Esophagus muscularis mucosa (tissue), 4 donors: Measurements from ENCODE around the gene TOGARAM2. TPM values are rescaled to one million over a fixed set of nuclear protein-coding genes. Genes with fewer than 3 reads are reported as not detected.

ENCODE experiments used
- DNase-seq: peaks from one replicate; pipeline ENCODE4 v3.0.0-alpha.2; 2017; ENCODE audit errors: extremely low spot score
- H3K27ac ChIP-seq, 4 donors: fragments of 200-600 bp; sonication (generic); replicated peaks in 1 of 4; 1 replicate in 3 of 4; 2 replicates in 1 of 4; pipeline ENCODE4 v1.5.1; 2016 to 2019; ENCODE audit warnings: mild to moderate bottlenecking in 1 of 4
- H3K27me3 ChIP-seq, 4 donors: fragments of 200-600 bp; sonication (generic); one replicate each; pipeline versions ENCODE4 v1.5.1 to v1.6.0; 2016 to 2019
- H3K36me3 ChIP-seq, 4 donors: fragments of 200-600 bp; sonication (generic); one replicate each; pipeline ENCODE4 v1.5.1; 2016 to 2019
- H3K4me1 ChIP-seq, 4 donors: fragments of 200-600 bp; sonication (generic); one replicate each; pipeline ENCODE4 v1.5.1; 2016 to 2019
- H3K4me3 ChIP-seq, 4 donors: fragments of 200-600 bp; sonication (generic); 1 replicate in 2 of 4; 2 replicates in 2 of 4; pipeline ENCODE4 v1.5.1; 2016 to 2019; ENCODE audit warnings: mild to moderate bottlenecking in 4 of 4, moderate library complexity in 1 of 4
- H3K9me3 ChIP-seq, 4 donors: fragments of 200-600 bp; sonication (generic); 1 replicate in 3 of 4; 2 replicates in 1 of 4; pipeline ENCODE4 v1.5.1; 2016 to 2019
- EP300 ChIP-seq: sonication (generic); formaldehyde crosslinking; IDR thresholded peaks from one replicate; pipeline ENCODE4 v1.6.1; 2017; ENCODE audit warnings: antibody characterized with exemption
- POLR2A ChIP-seq: fragments of 450-650 bp; IDR thresholded peaks from one replicate; pipeline ENCODE4 v1.6.1; 2017; ENCODE audit warnings: antibody characterized with exemption, moderate library complexity, mild to moderate bottlenecking, low read depth
- POLR2AphosphoS5 ChIP-seq, 2 donors: sonication (generic); formaldehyde crosslinking; IDR thresholded peaks; one replicate each; pipeline ENCODE4 v1.6.1; 2017; ENCODE audit warnings: antibody characterized with exemption in 2 of 2
- WGBS: methylation state at CpG from one replicate; pipeline ENCODE4 v1.1.5; 2018; 5-methylcytosine and 5-hydroxymethylcytosine counted together
- intact Hi-C: fragments of 100-400 bp; cut with DNase I; formaldehyde crosslinking; loops from one replicate; pipeline ENCODE4 v1.15.1; 2023
- total RNA-seq, 4 donors: library from RNA; depleted of rRNA; stranded (reverse); fragments of >200 nt; gene quantifications; one replicate each; pipeline versions ENCODE4 v1.1.0 to v1.2.1, GENCODE V29; 2016
- TF ChIP-seq, protein P1 (sequence below), 3 experiments: fragments of 200-600 bp in 2 of 3; fragments of 450-650 bp in 1 of 3; sonication (generic) in 2 of 3; IDR thresholded peaks; one replicate each; pipeline ENCODE4 v1.5.1; 2017 to 2019; ENCODE audit warnings: antibody characterized with exemption in 3 of 3, mild to moderate bottlenecking in 2 of 3, moderate library complexity in 1 of 3

The TOGARAM2 gene
- total RNA-seq, 4 donors from 2014 or later, result 0.57 to 0.99 (median 0.77) TPM

GRCh38 chr2:28951910-28952835, 28.9 kb upstream of the TOGARAM2 start:
- Histone ChIP-seq H3K27me3 (no peaks in the 10 kb centered on the region), H3K27ac (peak overlapping the region; percentile 9 to 48 (median 41)), H3K9me3 (no peaks in the 10 kb centered on the region), H3K36me3 (peaks cover 0 to 25% (median 15%) of the 10 kb centered on the region in 4 donors), H3K4me1 (peaks cover 4 to 29% (median 20%) of the 10 kb centered on the region in 4 donors), H3K4me3 (no peak overlapping the region)
- peak; percentile 44 to 67 for TF ChIP-seq POLR2AphosphoS5 (IDR thresholded peaks at IDR 0.05)
- TF ChIP-seq POLR2A, result no peak
- TF ChIP-seq EP300, result no peak
- WGBS, result 76% methylated on average over 13 of the region's 13 CpGs
- no peak for DNase-seq
- intact Hi-C loops, result no loop called here

DNA sequence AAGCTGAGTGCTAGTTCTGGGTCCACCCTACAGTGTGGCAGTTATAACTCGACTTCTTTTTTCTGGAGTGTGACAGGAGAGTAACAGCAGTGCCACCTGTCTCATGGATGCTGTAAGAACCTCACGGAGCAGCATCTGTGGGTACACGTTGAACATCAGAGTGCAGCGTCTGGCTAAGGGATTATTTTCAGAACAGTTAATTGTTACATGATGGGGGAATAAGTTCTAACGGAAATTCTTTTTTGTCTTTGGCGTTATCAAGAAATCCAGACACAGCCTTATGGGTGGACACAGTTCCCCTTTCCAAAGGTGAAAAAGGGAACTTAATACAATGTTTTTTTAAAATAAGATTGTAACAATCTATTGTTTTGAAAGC, 28.3 kb upstream of the TOGARAM2 start:
- Histone ChIP-seq H3K4me3 (no peak overlapping the region), H3K9me3 (no peaks in the 10 kb centered on the region), H3K27me3 (no peaks in the 10 kb centered on the region), H3K27ac (peak overlapping the region in 3 of 4 donors; percentile 9 to 39 (median 27)), H3K4me1 (peaks cover 4 to 29% (median 20%) of the 10 kb centered on the region in 4 donors), H3K36me3 (peaks cover 0 to 20% (median 12%) of the 10 kb centered on the region in 4 donors)
- intact Hi-C loops, result no loop called here
- no peak for TF ChIP-seq POLR2AphosphoS5 (IDR thresholded peaks at IDR 0.05)
- TF ChIP-seq, protein P1, sequence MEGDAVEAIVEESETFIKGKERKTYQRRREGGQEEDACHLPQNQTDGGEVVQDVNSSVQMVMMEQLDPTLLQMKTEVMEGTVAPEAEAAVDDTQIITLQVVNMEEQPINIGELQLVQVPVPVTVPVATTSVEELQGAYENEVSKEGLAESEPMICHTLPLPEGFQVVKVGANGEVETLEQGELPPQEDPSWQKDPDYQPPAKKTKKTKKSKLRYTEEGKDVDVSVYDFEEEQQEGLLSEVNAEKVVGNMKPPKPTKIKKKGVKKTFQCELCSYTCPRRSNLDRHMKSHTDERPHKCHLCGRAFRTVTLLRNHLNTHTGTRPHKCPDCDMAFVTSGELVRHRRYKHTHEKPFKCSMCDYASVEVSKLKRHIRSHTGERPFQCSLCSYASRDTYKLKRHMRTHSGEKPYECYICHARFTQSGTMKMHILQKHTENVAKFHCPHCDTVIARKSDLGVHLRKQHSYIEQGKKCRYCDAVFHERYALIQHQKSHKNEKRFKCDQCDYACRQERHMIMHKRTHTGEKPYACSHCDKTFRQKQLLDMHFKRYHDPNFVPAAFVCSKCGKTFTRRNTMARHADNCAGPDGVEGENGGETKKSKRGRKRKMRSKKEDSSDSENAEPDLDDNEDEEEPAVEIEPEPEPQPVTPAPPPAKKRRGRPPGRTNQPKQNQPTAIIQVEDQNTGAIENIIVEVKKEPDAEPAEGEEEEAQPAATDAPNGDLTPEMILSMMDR (IDR thresholded peaks at IDR 0.05), result peak in 1 of 3 experiments; percentile 8
- 42% methylated on average over 6 of the region's 6 CpGs for WGBS
- DNase-seq, result no peak

DNA sequence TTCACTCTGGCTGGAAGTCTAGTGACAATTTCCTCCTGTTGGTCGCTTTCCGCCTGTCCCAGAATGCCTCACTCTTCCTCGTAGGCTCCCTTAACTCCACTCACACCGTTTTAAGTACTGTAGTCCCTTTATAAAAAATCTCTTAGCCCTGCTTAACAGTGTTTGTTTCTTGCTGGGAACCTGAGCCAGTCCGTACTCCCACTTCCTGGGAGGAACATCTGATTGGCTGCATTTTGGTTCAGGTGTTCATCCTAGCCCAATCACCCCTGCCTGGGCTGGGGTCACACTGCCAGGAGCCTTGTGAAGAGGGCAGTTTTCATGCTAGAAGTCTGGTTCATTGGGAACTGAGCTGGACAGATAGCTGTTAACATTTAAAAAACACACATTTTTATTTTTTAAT, 25.6 kb upstream of the TOGARAM2 start:
- intact Hi-C loops, result no loop called here
- no peaks in the 10 kb centered on the region for H3K9me3 ChIP-seq
- 65% methylated on average over 5 of the region's 5 CpGs for WGBS
- H3K4me1 ChIP-seq, result peaks cover 4 to 37% (median 27%) of the 10 kb centered on the region in 4 donors
- no peaks in the 10 kb centered on the region for H3K36me3 ChIP-seq
- DNase-seq, result no peak
- H3K4me3 ChIP-seq, result no peak overlapping the region
- H3K27me3 ChIP-seq, result no peaks in the 10 kb centered on the region
- no peak overlapping the region for H3K27ac ChIP-seq
- TF ChIP-seq, protein P1 (IDR thresholded peaks at IDR 0.05), result no peak
- TF ChIP-seq POLR2A, result no peak
- no peak for TF ChIP-seq EP300

DNA sequence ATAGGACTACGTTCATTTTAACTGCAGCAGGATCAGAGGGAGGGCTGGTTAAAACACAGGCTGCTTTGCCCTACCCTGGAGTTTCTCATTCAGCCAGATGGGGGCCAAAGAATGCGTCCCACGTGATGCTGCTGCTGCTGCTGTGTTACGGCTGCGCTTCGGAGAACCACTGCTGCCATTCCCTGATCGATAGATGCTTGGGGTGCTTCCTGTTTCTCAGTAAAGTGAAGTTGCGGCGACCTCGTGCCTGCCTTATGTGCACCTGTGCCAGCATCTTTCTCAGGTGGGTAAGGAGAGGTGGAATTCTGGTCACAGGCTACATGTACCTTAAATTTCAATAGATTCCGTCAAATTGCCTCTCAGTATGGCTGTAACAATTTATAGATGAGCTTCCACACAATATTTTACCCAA, 24.7 kb upstream of the TOGARAM2 start:
- Histone ChIP-seq H3K4me1 (peaks cover 4 to 31% (median 23%) of the 10 kb centered on the region in 4 donors), H3K4me3 (peak overlapping the region in 1 of 4 donors; percentile 31), H3K27ac (no peak overlapping the region), H3K36me3 (no peaks in the 10 kb centered on the region), H3K9me3 (no peaks in the 10 kb centered on the region), H3K27me3 (no peaks in the 10 kb centered on the region)
- 32% methylated on average over 11 of the region's 11 CpGs for WGBS
- intact Hi-C loops, result no loop called here
- TF ChIP-seq, protein P1 (IDR thresholded peaks at IDR 0.05), result peak in 1 of 3 experiments; percentile 35
- TF ChIP-seq EP300, result no peak
- DNase-seq, result no peak

GRCh38 chr2:28956890-28957289, 24.2 kb upstream of the TOGARAM2 start:
- Histone ChIP-seq H3K27ac (no peak overlapping the region), H3K36me3 (no peaks in the 10 kb centered on the region)
- 80% methylated on average over 15 of the region's 15 CpGs for WGBS

More at GRCh38 chr2:28956890-28957289, 24.2 kb upstream of the TOGARAM2 start:
- peaks cover under 1 to 26% (median 19%) of the 10 kb centered on the region in 4 donors for H3K4me1 ChIP-seq
- no peak for TF ChIP-seq POLR2AphosphoS5 (IDR thresholded peaks at IDR 0.05)
- TF ChIP-seq, protein P1 (IDR thresholded peaks at IDR 0.05), result peak in 1 of 3 experiments; percentile 76
- TF ChIP-seq EP300, result no peak
- H3K4me3 ChIP-seq, result peak overlapping the region in 1 of 4 donors; percentile 31
- no peaks in the 10 kb centered on the region for H3K27me3 ChIP-seq
- no peaks in the 10 kb centered on the region for H3K9me3 ChIP-seq
- intact Hi-C loops, result no loop called here
- no peak for DNase-seq
